HFFc6 (cell line): ENCODE data around the gene ARHGEF25. TPM values are rescaled to one million over a fixed set of nuclear protein-coding genes. Genes with fewer than 3 reads are reported as not detected.
A peak's percentile ranks its signal among the peaks of the same experiment; 100 is the strongest.

Source experiments
- DNase-seq: peaks from one replicate; pipeline ENCODE4 v3.0.0-alpha.2; 2018
- H3K27ac Mint-ChIP-seq: 2 replicates; pipeline ENCODE4 v1.8.0; 2020; ENCODE audit warnings: mild to moderate bottlenecking, mixed read lengths
- H3K27me3 Mint-ChIP-seq: 2 replicates; pipeline ENCODE4 v1.8.0; 2021; ENCODE audit warnings: mild to moderate bottlenecking, moderate library complexity, mixed read lengths; ENCODE audit not compliant: insufficient read depth
- H3K36me3 Mint-ChIP-seq: 2 replicates; pipeline ENCODE4 v1.8.0; 2021; ENCODE audit warnings: low read depth, mixed read lengths
- H3K4me1 Mint-ChIP-seq: 2 replicates; pipeline ENCODE4 v1.8.0; 2020; ENCODE audit warnings: low read depth, mixed read lengths
- H3K4me3 Mint-ChIP-seq: 2 replicates; pipeline ENCODE4 v1.8.0; 2020; ENCODE audit warnings: mild to moderate bottlenecking, moderate library complexity, mixed read lengths
- H3K9me3 Mint-ChIP-seq: 2 replicates; pipeline ENCODE4 v1.8.0; 2020; ENCODE audit warnings: mild to moderate bottlenecking, mixed read lengths
- total RNA-seq, 6 experiments: library from RNA; stranded (reverse); fragmentation: NEBNext Ultra II Directional; extraction: Animal tissue kit (Norgen Biotek cat#: 25700); gene quantifications; 2 replicates in 1 of 6; 3 replicates in 5 of 6; pipeline ENCODE4 v1.2.3, GENCODE V29; 2021
- TF ChIP-seq, protein P1 (sequence below): fragments of 200-600 bp; sonication (generic); IDR thresholded peaks from 2 replicates; pipeline ENCODE4 v1.5.0; 2021; ENCODE audit warnings: antibody characterized with exemption, mild to moderate bottlenecking

ARHGEF25 gene
- total RNA-seq, 6 experiments from 2014 or later, result 10.2 to 21.9 (median 11.9) TPM

DNA sequence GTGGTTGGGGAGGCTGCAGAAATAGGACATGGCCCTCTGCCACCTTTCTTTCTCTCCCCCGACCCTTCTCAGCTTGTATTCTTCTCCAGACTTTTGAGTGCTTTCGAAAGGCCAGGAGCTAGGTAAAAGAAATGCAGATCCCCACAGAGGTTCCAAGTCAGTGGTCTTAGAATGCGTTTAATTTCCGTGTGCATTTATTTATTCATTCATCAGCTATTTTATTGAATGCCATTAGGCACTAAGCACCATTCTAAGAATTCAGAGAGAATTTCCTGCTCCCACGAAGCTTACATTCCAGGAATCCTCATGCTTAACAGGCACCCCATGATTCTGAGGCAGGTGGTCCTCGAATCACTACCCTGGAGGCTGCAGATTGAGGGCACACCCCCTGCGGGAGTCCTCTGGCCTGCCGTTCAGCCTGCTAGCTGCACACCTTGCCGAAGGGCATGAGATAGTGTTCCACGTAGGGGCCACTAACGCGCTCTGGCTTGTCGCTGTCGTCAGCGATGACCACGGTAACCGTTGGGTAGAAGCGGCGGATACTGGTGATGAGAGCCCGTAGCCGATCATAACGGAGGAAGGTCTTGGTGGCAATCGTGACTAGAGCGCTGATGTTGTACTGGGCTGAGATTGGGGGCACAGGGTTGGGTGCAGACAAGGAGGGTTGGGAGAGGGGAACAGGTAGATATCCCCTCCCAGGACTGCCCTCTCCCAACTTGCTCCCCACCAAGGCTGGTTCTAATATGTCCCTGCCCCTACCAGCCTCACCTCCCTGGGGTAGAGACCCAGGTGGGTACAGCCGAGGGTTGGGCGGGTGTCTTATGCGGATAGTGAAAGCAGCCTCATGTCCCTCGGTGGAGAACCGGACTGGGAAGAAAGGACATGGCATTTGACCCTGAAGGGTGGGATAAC is 17.3 kb downstream of the ARHGEF25 start:
- Mint-ChIP-seq H3K27ac (no peak overlapping the region), H3K9me3 (no peaks in the 10 kb centered on the region), H3K36me3 (no peaks in the 10 kb centered on the region; the same call in 1 of the 2 replicates), H3K4me1 (peaks cover 5% of the 10 kb centered on the region), H3K27me3 (peaks cover 25% of the 10 kb centered on the region), H3K4me3 (no peak overlapping the region)
- DNase-seq, result no peak
- TF ChIP-seq, protein P1, sequence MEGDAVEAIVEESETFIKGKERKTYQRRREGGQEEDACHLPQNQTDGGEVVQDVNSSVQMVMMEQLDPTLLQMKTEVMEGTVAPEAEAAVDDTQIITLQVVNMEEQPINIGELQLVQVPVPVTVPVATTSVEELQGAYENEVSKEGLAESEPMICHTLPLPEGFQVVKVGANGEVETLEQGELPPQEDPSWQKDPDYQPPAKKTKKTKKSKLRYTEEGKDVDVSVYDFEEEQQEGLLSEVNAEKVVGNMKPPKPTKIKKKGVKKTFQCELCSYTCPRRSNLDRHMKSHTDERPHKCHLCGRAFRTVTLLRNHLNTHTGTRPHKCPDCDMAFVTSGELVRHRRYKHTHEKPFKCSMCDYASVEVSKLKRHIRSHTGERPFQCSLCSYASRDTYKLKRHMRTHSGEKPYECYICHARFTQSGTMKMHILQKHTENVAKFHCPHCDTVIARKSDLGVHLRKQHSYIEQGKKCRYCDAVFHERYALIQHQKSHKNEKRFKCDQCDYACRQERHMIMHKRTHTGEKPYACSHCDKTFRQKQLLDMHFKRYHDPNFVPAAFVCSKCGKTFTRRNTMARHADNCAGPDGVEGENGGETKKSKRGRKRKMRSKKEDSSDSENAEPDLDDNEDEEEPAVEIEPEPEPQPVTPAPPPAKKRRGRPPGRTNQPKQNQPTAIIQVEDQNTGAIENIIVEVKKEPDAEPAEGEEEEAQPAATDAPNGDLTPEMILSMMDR, result no peak

DNA sequence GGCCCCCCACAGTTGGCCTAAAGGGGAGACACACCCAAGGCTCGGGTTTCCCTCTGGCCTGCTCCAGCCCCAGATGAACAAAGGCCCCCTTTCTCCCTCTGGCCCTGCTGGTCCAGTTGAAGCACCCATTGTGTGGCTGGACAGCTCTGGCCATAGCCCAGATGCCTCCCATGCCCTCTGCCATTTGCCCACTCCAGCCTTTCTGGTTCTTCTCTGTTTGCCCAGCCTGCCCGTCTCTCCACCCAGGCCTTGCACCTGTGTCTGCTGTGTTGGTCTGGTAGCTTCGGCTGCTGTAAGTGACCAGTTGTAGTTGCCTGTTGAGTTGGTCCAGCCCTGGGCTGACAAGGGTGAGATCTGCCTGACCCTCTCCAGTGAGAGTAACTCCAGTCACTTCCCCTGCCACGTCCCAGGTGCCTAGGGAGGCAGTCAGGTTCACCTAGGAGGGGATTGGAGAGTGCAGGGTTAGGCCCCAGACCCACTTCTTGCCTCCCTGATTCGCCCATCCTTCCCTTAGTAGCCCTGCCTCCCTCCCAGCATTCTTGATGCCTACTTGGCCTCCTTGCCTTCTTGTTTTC is 18.7 kb downstream of the ARHGEF25 start:
- no peak overlapping the region for H3K4me3 Mint-ChIP-seq
- no peaks in the 10 kb centered on the region; the same call in 1 of the 2 replicates for H3K36me3 Mint-ChIP-seq
- DNase-seq, result no peak
- H3K27ac Mint-ChIP-seq, result no peak overlapping the region
- TF ChIP-seq, protein P1, result no peak
- H3K9me3 Mint-ChIP-seq, result no peaks in the 10 kb centered on the region
- H3K27me3 Mint-ChIP-seq, result peaks cover 18% of the 10 kb centered on the region
- H3K4me1 Mint-ChIP-seq, result peaks cover 6% of the 10 kb centered on the region

- H3K27me3 Mint-ChIP-seq, result peaks cover 13% of the 10 kb centered on the region
- H3K9me3 Mint-ChIP-seq, result no peaks in the 10 kb centered on the region
- H3K36me3 Mint-ChIP-seq, result no peaks in the 10 kb centered on the region; the same call in 1 of the 2 replicates
- H3K27ac Mint-ChIP-seq, result no peak overlapping the region
- TF ChIP-seq, protein P1, result no peak
- peaks cover 6% of the 10 kb centered on the region for H3K4me1 Mint-ChIP-seq
- no peak overlapping the region for H3K4me3 Mint-ChIP-seq
- no peak for DNase-seq
These were observed 19.7 kb downstream of the ARHGEF25 start for GRCh38 chr12:57630891-57631433.

GRCh38 chr12:57631566-57632072 is 20.4 kb downstream of the ARHGEF25 start:
- no peak for DNase-seq
- Mint-ChIP-seq H3K27me3 (peaks cover 10% of the 10 kb centered on the region), H3K9me3 (no peaks in the 10 kb centered on the region), H3K36me3 (no peaks in the 10 kb centered on the region; the same call in 1 of the 2 replicates), H3K27ac (no peak overlapping the region), H3K4me1 (peaks cover 6% of the 10 kb centered on the region), H3K4me3 (peak overlapping the region; percentile 69; the same call in 1 of the 2 replicates)
- TF ChIP-seq, protein P1, result no peak

GRCh38 chr12:57632073-57632957 is 21.1 kb downstream of the ARHGEF25 start:
- H3K9me3 Mint-ChIP-seq, result no peaks in the 10 kb centered on the region
- H3K36me3 Mint-ChIP-seq, result no peaks in the 10 kb centered on the region
- peaks cover 7% of the 10 kb centered on the region for H3K27me3 Mint-ChIP-seq
- H3K27ac Mint-ChIP-seq, result no peak overlapping the region
- TF ChIP-seq, protein P1, result no peak
- peaks cover 6% of the 10 kb centered on the region for H3K4me1 Mint-ChIP-seq
- peak overlapping the region; percentile 69 for H3K4me3 Mint-ChIP-seq
- DNase-seq, result no peak
